ENCODE results near the gene ZNF582.

ZNF582 gene

GRCh38 chr19:56393119-56394012 is at the start of gene ZNF582:
TSS of gene ZNF582 (minus strand) at chr19:56393534. CDS start at chr19:56391752, 1,782 bp downstream.
- peak; percentile 89 for DNase-seq

GRCh38 chr19:56441206-56441792 is 48.0 kb upstream of the ZNF582 start:
- DNase-seq = no peak

- no peak for DNase-seq
Measured at GRCh38 chr19:56423985-56424353, 30.6 kb upstream of the ZNF582 start.

GRCh38 chr19:56423276-56423984 is 30.1 kb upstream of the ZNF582 start:
- DNase-seq = no peak

- DNase-seq = no peak
Measured at GRCh38 chr19:56405062-56405461, 11.7 kb upstream of the ZNF582 start.

DNA sequence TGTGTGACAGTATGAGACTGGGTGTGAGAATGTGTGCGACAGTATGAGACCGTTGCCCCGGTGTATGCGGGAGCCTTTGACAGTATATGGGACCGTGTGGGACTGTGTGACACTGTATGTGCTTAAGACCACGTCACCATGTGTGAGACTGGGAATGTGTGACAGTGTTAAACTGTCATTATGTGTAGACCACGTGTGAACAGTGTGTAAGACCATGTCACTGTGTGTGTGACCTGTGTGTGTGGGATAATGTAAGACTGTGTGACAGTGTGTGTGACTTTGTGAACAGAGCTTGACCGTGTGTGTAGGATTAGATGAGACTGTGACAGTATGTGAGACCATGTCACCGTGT is 11.3 kb upstream of the ZNF582 start:
- DNase-seq = no peak

GRCh38 chr19:56403764-56404704 is 10.7 kb upstream of the ZNF582 start, which contains the start of gene ZNF583:
TSS of gene ZNF583 (plus strand) at chr19:56404332. CDS start at chr19:56407115, 2,783 bp downstream.
- DNase-seq = peak; percentile 74

DNA sequence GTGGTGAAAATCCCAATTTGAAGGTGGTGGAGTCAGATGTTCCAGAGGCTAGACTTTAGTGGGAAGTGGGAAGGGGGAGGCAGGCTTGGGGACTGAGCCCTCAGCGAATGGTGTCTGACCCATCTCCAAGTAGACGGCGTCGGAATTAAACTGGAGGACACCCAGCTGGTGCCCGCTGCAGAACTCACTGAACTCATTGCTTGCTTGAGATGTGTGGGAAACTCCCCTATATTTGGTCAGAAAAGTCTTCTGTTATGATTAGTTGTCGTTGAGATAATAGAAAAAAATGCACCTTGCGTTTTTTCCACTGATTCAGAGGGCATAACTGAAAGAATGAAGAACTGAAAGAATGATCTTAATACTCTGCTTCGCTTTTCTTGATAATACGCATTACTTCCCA is 9.9 kb upstream of the ZNF582 start:
- no peak for DNase-seq

- no peak for DNase-seq
Measured at GRCh38 chr19:56400485-56400884, 7.2 kb upstream of the ZNF582 start.

DNA sequence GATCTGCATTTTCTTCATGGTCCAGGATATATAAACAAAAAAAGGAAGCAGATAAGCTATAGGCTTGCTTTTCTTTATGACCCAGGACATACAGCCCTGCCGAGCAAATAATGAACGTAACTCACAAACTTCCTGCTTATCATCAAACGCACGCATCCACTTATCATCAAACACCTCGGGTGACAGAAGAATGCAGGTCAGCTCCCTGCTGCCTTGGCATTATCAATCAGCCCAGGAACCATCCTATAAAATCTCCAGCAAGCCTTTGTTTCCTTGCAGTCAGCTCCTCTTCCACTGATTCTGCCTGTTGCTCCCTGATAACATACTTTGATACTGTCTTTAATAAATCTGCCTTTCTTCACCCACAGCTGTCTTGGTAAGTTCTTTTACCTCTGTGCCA is 5.5 kb upstream of the ZNF582 start:
- no peak for DNase-seq

DNA sequence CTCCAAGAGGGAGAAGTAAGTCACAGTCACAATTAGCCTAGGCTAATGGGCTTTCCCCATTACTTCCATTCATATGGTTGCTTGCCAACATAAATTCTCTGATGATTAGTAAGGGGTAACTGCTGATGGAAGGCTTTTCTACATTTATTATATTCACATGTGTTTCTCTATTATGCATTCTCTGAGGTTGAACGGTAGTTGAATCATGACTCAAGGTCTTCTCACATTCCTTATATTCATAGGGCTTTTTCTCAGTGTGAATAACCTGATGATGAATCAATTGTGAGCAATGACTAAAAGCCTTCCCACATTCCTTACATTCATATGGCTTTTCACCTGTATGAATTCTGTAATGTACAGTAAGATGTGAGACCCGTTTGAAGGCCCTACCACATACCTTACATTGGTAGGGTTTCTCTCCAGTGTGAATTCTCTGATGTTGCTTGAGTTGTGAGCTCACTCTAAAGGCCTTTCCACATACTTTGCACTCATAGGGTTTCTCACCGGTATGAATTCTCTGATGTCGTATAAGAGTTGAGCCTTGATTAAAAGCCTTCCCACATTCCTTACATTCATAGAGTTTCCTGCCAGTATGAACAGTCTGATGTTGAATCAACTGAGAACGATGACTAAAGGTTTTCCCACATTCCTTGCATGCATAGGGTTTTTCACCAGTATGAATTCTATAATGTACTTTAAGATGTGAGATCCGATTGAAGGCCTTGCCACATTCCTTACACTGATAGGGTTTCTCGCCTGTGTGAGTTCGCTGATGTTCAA is 9.3 kb downstream of the ZNF582 start:
- DNase-seq = no peak

DNA sequence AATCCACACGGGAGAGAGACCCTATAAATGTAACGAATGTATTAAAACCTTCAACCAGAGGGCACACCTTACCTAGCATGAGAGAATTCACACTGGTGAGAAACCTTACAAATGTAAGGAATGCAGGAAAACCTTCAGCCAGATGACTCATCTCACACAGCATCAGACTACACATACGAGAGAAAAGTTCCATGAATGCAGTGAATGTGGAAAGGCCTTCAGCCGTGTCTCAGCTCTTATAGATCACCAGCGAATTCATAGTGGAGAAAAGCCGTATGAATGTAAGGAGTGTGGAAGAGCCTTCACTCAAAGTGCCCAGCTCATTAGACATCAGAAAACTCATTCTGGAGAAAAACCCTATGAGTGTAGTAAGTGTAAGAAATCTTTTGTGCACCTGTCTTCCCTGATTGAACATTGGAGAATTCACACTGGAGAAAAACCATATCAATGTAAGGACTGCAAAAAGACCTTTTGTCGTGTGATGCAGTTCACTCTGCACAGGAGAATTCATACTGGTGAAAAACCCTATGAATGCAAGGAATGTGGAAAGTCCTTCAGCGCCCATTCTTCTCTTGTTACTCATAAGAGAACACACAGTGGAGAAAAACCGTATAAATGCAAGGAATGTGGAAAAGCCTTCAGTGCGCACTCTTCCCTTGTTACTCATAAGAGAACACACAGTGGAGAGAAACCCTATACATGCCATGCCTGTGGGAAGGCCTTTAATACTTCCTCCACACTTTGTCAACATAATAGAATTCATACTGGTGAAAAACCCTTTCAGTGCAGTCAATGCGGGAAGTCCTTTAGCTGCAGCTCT is 16.0 kb downstream of the ZNF582 start:
- no peak for DNase-seq

- DNase-seq = no peak
Measured at GRCh38 chr19:56372281-56372680, 21.1 kb downstream of the ZNF582 start.

- no peak for DNase-seq
Measured at GRCh38 chr19:56369886-56370676, 23.3 kb downstream of the ZNF582 start.

DNA sequence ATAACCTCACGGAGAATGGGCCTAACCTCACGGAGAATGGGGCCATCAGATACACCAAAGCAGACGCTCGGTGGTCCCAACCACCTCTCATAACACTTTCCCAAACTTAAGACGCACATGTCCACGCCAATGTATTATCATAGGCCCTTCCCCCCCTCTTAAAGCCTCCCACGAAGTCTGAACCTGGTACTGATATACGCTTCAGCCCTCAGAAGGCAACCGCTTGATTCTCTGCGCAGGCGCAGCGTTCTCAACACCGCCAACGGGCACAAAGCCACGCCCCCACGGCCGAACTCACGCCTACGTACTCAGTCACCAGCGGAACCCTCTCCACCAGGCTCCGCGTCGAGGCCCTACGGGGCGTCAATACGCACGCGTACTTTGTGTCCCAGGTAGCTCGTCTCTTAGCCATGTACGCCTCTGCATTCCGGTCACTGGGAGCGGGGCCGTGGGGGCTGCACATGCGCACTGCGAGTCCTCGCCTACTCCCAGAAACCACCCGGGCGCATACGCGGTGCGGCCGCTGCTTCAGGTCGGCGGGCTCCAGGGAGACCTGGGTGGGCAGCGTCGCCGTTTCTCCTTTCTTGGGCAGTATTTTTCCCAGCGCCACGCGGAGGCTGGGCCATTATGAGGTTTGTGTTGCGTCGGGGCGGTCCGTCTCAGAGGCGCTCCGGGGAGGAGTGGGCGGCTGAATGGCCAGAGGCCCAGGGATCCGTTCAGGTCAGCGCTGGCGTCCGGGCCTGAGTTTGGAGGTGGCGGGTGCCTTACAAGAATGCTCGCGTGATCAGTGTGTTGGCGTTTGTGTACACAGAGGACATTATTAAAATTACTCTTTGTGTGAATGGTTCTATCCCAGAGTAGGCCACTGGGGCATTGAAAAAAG is 25.3 kb downstream of the ZNF582 start:
- peak; percentile 93 for DNase-seq

GRCh38 chr19:56360841-56361240 is 32.5 kb downstream of the ZNF582 start:
- no peak for DNase-seq

GRCh38 chr19:56356944-56357343 is 36.4 kb downstream of the ZNF582 start:
- no peak for DNase-seq

DNA sequence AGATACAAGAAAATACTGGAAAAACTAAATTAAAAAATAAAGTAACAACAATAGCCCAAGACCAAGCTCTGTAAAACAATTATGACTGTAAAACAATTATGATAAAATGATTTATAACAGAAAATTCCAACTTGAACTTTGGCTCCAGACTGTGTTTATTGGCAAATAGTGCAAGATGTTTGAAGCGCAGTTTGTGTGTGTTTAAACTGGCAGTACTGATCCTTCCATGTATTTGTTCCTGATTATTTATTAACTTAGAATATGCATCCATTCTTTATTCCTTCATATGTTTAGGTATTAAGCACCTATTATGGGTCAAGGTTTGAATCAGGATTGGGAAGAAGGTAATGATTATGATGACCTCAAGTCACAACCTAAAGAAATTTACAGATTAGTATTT is 37.8 kb downstream of the ZNF582 start:
- no peak for DNase-seq

DNA sequence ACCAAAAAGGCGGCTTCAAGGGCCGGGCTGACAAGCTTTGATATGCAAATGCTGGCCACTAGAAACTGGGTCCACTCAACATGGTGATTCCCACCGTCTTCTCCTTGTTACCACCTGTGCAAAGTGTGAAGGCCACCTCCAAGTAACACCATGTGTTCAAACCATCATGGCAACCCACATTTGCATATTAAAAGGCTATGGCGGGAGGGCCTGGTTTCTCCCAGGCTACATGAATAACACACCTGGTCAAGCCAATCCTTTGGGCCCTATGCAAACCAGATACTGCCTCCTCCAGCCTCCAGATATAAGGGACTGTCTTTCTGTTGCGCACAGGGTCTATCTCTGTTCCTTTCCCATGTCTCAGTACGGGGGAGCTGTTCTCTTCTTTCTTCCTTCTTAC is 42.1 kb downstream of the ZNF582 start:
- DNase-seq = no peak
